HepG2 (cell line): ENCODE data around the gene IL16. TPM values are rescaled to one million over a fixed set of nuclear protein-coding genes. Genes with fewer than 3 reads are reported as not detected.

Experiments used
- ATAC-seq: fragments of 200-7000 bp; cut with Tn5 transposase; 3 replicates; pipeline ENCODE4 v1.9.1; 2020; ENCODE audit warnings: mild to moderate bottlenecking, moderate library complexity
- BruUV-seq: library from RNA; stranded (reverse); fragments of 400-500 nt; replicated peaks from 2 replicates; lab custom pipeline; 2021; lab: Mats Ljungman, UMichigan
- CTCF ChIA-PET: fragments of 300-600 bp; formaldehyde crosslinking; extraction: SDS; loops from one replicate; lab custom pipeline; 2021; ENCODE audit warnings: low total read pairs, inconsistent platforms, low intra/inter-chr PET ratio; lab: Yijun Ruan, JAX
- POLR2A ChIA-PET: fragments of 350-600 bp; sonication (Branson Sonifier 250); formaldehyde crosslinking; loops from one replicate; lab custom pipeline; 2020; ENCODE audit warnings: antibody characterized with exemption, inconsistent platforms; lab: Yijun Ruan, JAX
- DNase-seq: peaks from one replicate; pipeline ENCODE4 v3.0.0-alpha.2; 2015; ENCODE audit warnings: low spot score
- FAIRE-seq: peaks from 3 replicates; lab custom pipeline; 2011; peaks lifted over from hg19 to GRCh38; lab: Jason Lieb, UNC
- H2AFZ ChIP-seq: one replicate; pipeline ENCODE4 v1.6.1; 2011; ENCODE audit warnings: low read length, inconsistent platforms
- H3K27ac ChIP-seq: fragments of 300-600 bp; 3 replicates; pipeline ENCODE4 v1.8.0; 2011; ENCODE audit warnings: mixed run types, mild to moderate bottlenecking, mixed read lengths, low read length, inconsistent platforms; ENCODE audit not compliant: insufficient read depth; ENCODE audit errors: extremely low read length
- H3K27me3 ChIP-seq, 2 experiments: fragments of 200-600 bp in 1 of 2; 2 replicates in 1 of 2; 3 replicates in 1 of 2; pipeline versions ENCODE4 v1.6.0 to v1.8.0; 2011; ENCODE audit warnings: low read length in 2 of 2, mild to moderate bottlenecking in 2 of 2, moderate library complexity in 2 of 2, inconsistent platforms in 1 of 2; ENCODE audit not compliant: insufficient read depth in 2 of 2, control insufficient read depth in 1 of 2
- H3K36me3 ChIP-seq, 2 experiments: fragments of 200-600 bp in 1 of 2; replicated peaks in 1 of 2; 2 replicates in 1 of 2; 3 replicates in 1 of 2; pipeline versions ENCODE4 v1.5.1 to v1.8.0; 2011; ENCODE audit warnings: low read length in 2 of 2, inconsistent platforms in 1 of 2; ENCODE audit not compliant: insufficient read depth in 2 of 2, control insufficient read depth in 1 of 2
- H3K4me1 ChIP-seq: 2 replicates; pipeline ENCODE4 v1.5.1; 2012; ENCODE audit warnings: low read length, inconsistent platforms; ENCODE audit not compliant: insufficient read depth
- H3K4me2 ChIP-seq: 2 replicates; pipeline ENCODE4 v1.6.0; 2011; ENCODE audit warnings: low read depth, low read length, inconsistent platforms
- H3K4me3 ChIP-seq, 3 experiments: fragments of 200-600 bp in 1 of 3; sonication (generic), shearing (Covaris generic) in 1 of 3; replicated peaks in 1 of 3; 2 replicates each; pipeline ENCODE4 v1.5.1; 2011 to 2016; ENCODE audit warnings: low read length in 3 of 3, inconsistent platforms in 2 of 3, low read depth in 2 of 3, mild to moderate bottlenecking in 2 of 3, control low read depth in 1 of 3, mixed read lengths in 1 of 3; ENCODE audit not compliant: insufficient read depth in 1 of 3
- H3K79me2 ChIP-seq: one replicate; pipeline ENCODE4 v1.6.1; 2011; ENCODE audit warnings: low read length, inconsistent platforms; ENCODE audit not compliant: insufficient read depth
- H3K9ac ChIP-seq: 2 replicates; pipeline ENCODE4 v1.6.0; 2011; ENCODE audit warnings: mild to moderate bottlenecking, low read depth, low read length, inconsistent platforms; ENCODE audit not compliant: insufficient read depth
- H3K9me3 ChIP-seq: 2 replicates; pipeline ENCODE4 v1.5.1; 2012; ENCODE audit warnings: mild to moderate bottlenecking, low read length
- H4K20me1 ChIP-seq: 2 replicates; pipeline ENCODE4 v1.6.0; 2011; ENCODE audit warnings: inconsistent platforms, mild to moderate bottlenecking, low read length, moderate library complexity; ENCODE audit not compliant: insufficient read depth
- AGO2 ChIP-seq: fragments of 200-400 bp; formaldehyde crosslinking; optimal IDR thresholded peaks from 2 replicates; pipeline ENCODE3; 2017; ENCODE audit warnings: mild to moderate bottlenecking, low read depth, low read length, moderate library complexity
- BRD4 ChIP-seq: sonication (generic); formaldehyde crosslinking; IDR thresholded peaks from 2 replicates; pipeline ENCODE4 v1.4.0; 2020; ENCODE audit warnings: missing genetic modification reagents
- ISX ChIP-seq: sonication (generic); formaldehyde crosslinking; conservative IDR thresholded peaks from 2 replicates; pipeline ENCODE4 v1.5.0; 2020; ENCODE audit warnings: missing genetic modification reagents
- KDM1A ChIP-seq: IDR thresholded peaks from 2 replicates; pipeline ENCODE4 v1.6.1; 2016; ENCODE audit warnings: missing compliant biosample characterization
- LCORL ChIP-seq, 2 experiments: fragments of 450-650 bp in 1 of 2; sonication (generic) in 1 of 2; formaldehyde crosslinking in 1 of 2; IDR thresholded peaks; 2 replicates each; pipeline versions ENCODE4 v1.5.0 to v1.6.1; 2017 to 2020; ENCODE audit warnings: antibody characterized with exemption in 1 of 2, missing genetic modification reagents in 1 of 2
- MAF1 ChIP-seq: sonication (generic); formaldehyde crosslinking; IDR thresholded peaks from 2 replicates; pipeline ENCODE4 v1.5.0; 2020; ENCODE audit warnings: missing genetic modification reagents, borderline replicate concordance
- MBNL3 ChIP-seq: fragments of 250-450 bp; sonication (Bioruptor Pico); conservative IDR thresholded peaks from 2 replicates; pipeline ENCODE4 v1.8.0; 2022; ENCODE audit warnings: mild to moderate bottlenecking, inconsistent platforms
- PHB2 ChIP-seq: fragments of 450-650 bp; IDR thresholded peaks from 2 replicates; pipeline ENCODE4 v1.6.1; 2018; ENCODE audit not compliant: partially characterized antibody
- RFX1 ChIP-seq: fragments of 450-650 bp; IDR thresholded peaks from 2 replicates; pipeline ENCODE4 v1.6.1; 2017
- SPEN ChIP-seq: sonication (generic); formaldehyde crosslinking; IDR thresholded peaks from 2 replicates; pipeline ENCODE4 v1.5.1; 2020; ENCODE audit warnings: low read depth, mild to moderate bottlenecking, missing genetic modification reagents
- SYNCRIP ChIP-seq: fragments of 200-400 bp; formaldehyde crosslinking; IDR thresholded peaks from 2 replicates; pipeline ENCODE4 v1.6.1; 2018; ENCODE audit warnings: mild to moderate bottlenecking, low read depth, low read length; ENCODE audit not compliant: insufficient read depth
- ZMYM2 ChIP-seq: sonication (generic); formaldehyde crosslinking; IDR thresholded peaks from 2 replicates; pipeline ENCODE4 v1.8.0; 2022; ENCODE audit warnings: mild to moderate bottlenecking, missing genetic modification reagents
- ZNF260 ChIP-seq: sonication (generic); formaldehyde crosslinking; IDR thresholded peaks from 2 replicates; pipeline ENCODE4 v1.4.0; 2020; ENCODE audit warnings: missing genetic modification reagents, low read depth, mild to moderate bottlenecking, borderline replicate concordance
- ZNF580 ChIP-seq: IDR thresholded peaks from 2 replicates; pipeline ENCODE4 v1.6.1; 2016; ENCODE audit warnings: low read depth, borderline replicate concordance
- WGBS: methylation state at CpG from one replicate; pipeline ENCODE4 v1.1.6; 2017; ENCODE audit warnings: low lambda C conversion rate; 5-methylcytosine and 5-hydroxymethylcytosine counted together
- in situ Hi-C: cut with HindIII; loops from 2 replicates; pipeline ENCODE4 v1.10.0; 2017; ENCODE audit warnings: low pct_unique_long_range_greater_than_20kb; ENCODE audit not compliant: extremely low pct_ligation_motif_present
- intact Hi-C: fragments of 100-400 bp; cut with micrococcal nuclease; formaldehyde crosslinking; loops from one replicate; pipeline ENCODE4 v1.10.0; 2022; ENCODE audit not compliant: unreplicated experiment
- polyA plus RNA-seq, 8 experiments: library from polyadenylated mRNA; depleted of rRNA in 3 of 8; stranded (reverse) in 7 of 8; unstranded in 1 of 8; fragments of >200 nt; fragmentation: Illumina TruSeq in 4 of 8; extraction: Trizol in 4 of 8; gene quantifications; 2 replicates each; pipeline versions ENCODE4 v1.2.1 to v1.2.3, GENCODE V29; 2011 to 2016; ENCODE audit warnings: low read depth in 4 of 8, missing spikeins in 1 of 8, mixed read lengths in 1 of 8; ENCODE audit not compliant: insufficient read depth in 1 of 8
- total RNA-seq, 5 experiments: library from RNA; depleted of rRNA; stranded (reverse); fragments of >200 nt; fragmentation: Illumina TruSeq; extraction: Trizol; gene quantifications; 2 replicates each; pipeline ENCODE4 v1.2.3, GENCODE V29; 2016; ENCODE audit warnings: low read depth in 1 of 5
- TF ChIP-seq, protein P1 (sequence below): sonication (generic); formaldehyde crosslinking; IDR thresholded peaks from 2 replicates; pipeline ENCODE4 v1.9.0; 2021; ENCODE audit warnings: missing genetic modification reagents, borderline replicate concordance
- TF ChIP-seq, protein P2 (sequence below): IDR thresholded peaks from 2 replicates; pipeline ENCODE4 v1.6.1; 2018; ENCODE audit warnings: missing genetic modification reagents, mild to moderate bottlenecking, missing compliant biosample characterization

Gene IL16
- total and polyA plus RNA-seq, 2 of the 13 experiments (the other 11 are each of a cell fraction or from before 2014, with no cell fraction given), result 0.03 TPM; not detected in 1

- TF ChIP-seq, protein P1, sequence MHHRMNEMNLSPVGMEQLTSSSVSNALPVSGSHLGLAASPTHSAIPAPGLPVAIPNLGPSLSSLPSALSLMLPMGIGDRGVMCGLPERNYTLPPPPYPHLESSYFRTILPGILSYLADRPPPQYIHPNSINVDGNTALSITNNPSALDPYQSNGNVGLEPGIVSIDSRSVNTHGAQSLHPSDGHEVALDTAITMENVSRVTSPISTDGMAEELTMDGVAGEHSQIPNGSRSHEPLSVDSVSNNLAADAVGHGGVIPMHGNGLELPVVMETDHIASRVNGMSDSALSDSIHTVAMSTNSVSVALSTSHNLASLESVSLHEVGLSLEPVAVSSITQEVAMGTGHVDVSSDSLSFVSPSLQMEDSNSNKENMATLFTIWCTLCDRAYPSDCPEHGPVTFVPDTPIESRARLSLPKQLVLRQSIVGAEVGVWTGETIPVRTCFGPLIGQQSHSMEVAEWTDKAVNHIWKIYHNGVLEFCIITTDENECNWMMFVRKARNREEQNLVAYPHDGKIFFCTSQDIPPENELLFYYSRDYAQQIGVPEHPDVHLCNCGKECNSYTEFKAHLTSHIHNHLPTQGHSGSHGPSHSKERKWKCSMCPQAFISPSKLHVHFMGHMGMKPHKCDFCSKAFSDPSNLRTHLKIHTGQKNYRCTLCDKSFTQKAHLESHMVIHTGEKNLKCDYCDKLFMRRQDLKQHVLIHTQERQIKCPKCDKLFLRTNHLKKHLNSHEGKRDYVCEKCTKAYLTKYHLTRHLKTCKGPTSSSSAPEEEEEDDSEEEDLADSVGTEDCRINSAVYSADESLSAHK, result no peak
- TF ChIP-seq SYNCRIP, result no peak
- TF ChIP-seq LCORL (IDR thresholded peaks at IDR 0.05), result no peak
- TF ChIP-seq LCORL (CRISPR knock-in tag; IDR thresholded peaks at IDR 0.05), result no peak
Observed at GRCh38 chr15:81338170-81339007, 141.7 kb downstream of the IL16 start (continued).

DNA sequence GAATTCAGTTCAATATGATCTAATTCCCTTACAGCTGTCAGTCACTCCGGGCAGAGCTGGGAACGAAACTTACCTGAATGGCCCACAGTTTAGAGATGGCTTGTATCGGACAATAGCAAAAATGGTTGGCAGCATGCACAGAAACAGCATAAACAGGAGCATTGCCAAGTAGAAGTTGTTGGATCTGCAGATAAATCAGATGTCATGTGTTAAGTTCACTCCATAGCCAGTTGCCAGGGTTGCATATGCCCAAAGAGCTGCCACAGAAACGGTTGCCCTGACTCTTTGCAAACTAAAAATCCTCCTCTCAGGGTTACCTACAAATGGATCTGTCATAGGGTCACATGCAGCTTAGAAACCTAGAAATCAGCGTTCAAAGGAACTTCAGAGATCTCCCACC, 142.6 kb downstream of the IL16 start:
- Histone ChIP-seq H3K4me3 (no peak overlapping the region), H3K27me3 (no peaks in the 10 kb centered on the region; a peak in 1 of 5 replicates), H3K4me2 (no peak overlapping the region), H3K4me1 (no peaks in the 10 kb centered on the region), H4K20me1 (no peaks in the 10 kb centered on the region), H3K9me3 (no peaks in the 10 kb centered on the region), H3K27ac (no peak overlapping the region), H2AFZ (no peak overlapping the region), H3K9ac (no peak overlapping the region), H3K79me2 (no peaks in the 10 kb centered on the region), H3K36me3 (no peaks in the 10 kb centered on the region)
- no peak for FAIRE-seq
- no peak for TF ChIP-seq KDM1A (CRISPR knock-in tag)
- TF ChIP-seq ZNF260 (CRISPR knock-in tag), result no peak
- no peak for TF ChIP-seq MAF1 (CRISPR knock-in tag)
- TF ChIP-seq ZMYM2, result no peak
- no peak for TF ChIP-seq RFX1
- TF ChIP-seq MBNL3 (CRISPR knock-in tag), result no peak
- no peak for TF ChIP-seq ISX (CRISPR knock-in tag)
- TF ChIP-seq AGO2, result no peak
- no peak for TF ChIP-seq ZNF580 (CRISPR knock-in tag)
- no peak for TF ChIP-seq PHB2
- no peak for TF ChIP-seq SPEN (CRISPR knock-in tag)
- TF ChIP-seq BRD4 (CRISPR knock-in tag), result no peak
- TF ChIP-seq, protein P2, sequence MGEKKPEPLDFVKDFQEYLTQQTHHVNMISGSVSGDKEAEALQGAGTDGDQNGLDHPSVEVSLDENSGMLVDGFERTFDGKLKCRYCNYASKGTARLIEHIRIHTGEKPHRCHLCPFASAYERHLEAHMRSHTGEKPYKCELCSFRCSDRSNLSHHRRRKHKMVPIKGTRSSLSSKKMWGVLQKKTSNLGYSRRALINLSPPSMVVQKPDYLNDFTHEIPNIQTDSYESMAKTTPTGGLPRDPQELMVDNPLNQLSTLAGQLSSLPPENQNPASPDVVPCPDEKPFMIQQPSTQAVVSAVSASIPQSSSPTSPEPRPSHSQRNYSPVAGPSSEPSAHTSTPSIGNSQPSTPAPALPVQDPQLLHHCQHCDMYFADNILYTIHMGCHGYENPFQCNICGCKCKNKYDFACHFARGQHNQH, result no peak
- TF ChIP-seq LCORL (IDR thresholded peaks at IDR 0.05), result no peak
- TF ChIP-seq LCORL (CRISPR knock-in tag; IDR thresholded peaks at IDR 0.05), result no peak
- CTCF ChIA-PET, result no interaction called here
- 61% methylated on average over 5 of the region's 5 CpGs for WGBS
- intact Hi-C loops, result no loop called here
- POLR2A ChIA-PET, result no interaction called here
- no TSS peak for BruUV-seq
- no peak for ATAC-seq
- in situ Hi-C loops, result no loop called here
- DNase-seq, result no peak
